ENCODE results near the gene LRRN1.

The LRRN1 gene

GRCh38 chr3:3800080-3800455, 837 bp downstream of the LRRN1 start:
- TF ChIP-seq CTCF (IDR thresholded peaks at IDR 0.05; ENCODE audit: low read depth, low read length), result no peak
- TF ChIP-seq EZH2phosphoT487 (IDR thresholded peaks at IDR 0.05; ENCODE audit: low read depth), result no peak
- Histone ChIP-seq H3K4me3 (ENCODE audit: low read length) (no peak overlapping the region), H3K9ac (ENCODE audit: low read length) (no peak overlapping the region), H3K4me2 (ENCODE audit: low read length) (no peak overlapping the region), H3K27ac (ENCODE audit: low read length) (no peak overlapping the region), H3K36me3 (replicated peaks; ENCODE audit: low read depth, low read length) (no peaks in the 10 kb centered on the region), H3K79me2 (ENCODE audit: low read length) (no peaks in the 10 kb centered on the region), H3K4me1 (ENCODE audit: low read length) (no peaks in the 10 kb centered on the region), H2AFZ (ENCODE audit: low read depth, low read length) (no peak overlapping the region), H3K9me3 (ENCODE audit: insufficient read depth, low read length) (no peaks in the 10 kb centered on the region), H3K27me3 (ENCODE audit: low read depth, low read length) (no peaks in the 10 kb centered on the region), H4K20me1 (ENCODE audit: insufficient read depth, low read length) (no peaks in the 10 kb centered on the region)

- Histone ChIP-seq H3K4me2 (ENCODE audit: low read length) (no peak overlapping the region), H3K4me3 (ENCODE audit: low read length) (no peak overlapping the region), H3K9me3 (ENCODE audit: insufficient read depth, low read length) (no peaks in the 10 kb centered on the region), H4K20me1 (ENCODE audit: insufficient read depth, low read length) (no peaks in the 10 kb centered on the region), H3K9ac (ENCODE audit: low read length) (no peak overlapping the region), H3K79me2 (ENCODE audit: low read length) (no peaks in the 10 kb centered on the region), H3K27ac (ENCODE audit: low read length) (no peak overlapping the region), H3K4me1 (ENCODE audit: low read length) (no peaks in the 10 kb centered on the region), H2AFZ (ENCODE audit: low read depth, low read length) (no peak overlapping the region), H3K27me3 (ENCODE audit: low read depth, low read length) (no peaks in the 10 kb centered on the region), H3K36me3 (replicated peaks; ENCODE audit: low read depth, low read length) (no peaks in the 10 kb centered on the region)
- TF ChIP-seq CTCF (IDR thresholded peaks at IDR 0.05; ENCODE audit: low read depth, low read length) (no peak), EZH2phosphoT487 (IDR thresholded peaks at IDR 0.05; ENCODE audit: low read depth) (no peak)
Measured at GRCh38 chr3:3800685-3801493, 1.7 kb downstream of the LRRN1 start.

GRCh38 chr3:3801494-3801841, 2.2 kb downstream of the LRRN1 start:
- TF ChIP-seq CTCF (IDR thresholded peaks at IDR 0.05; ENCODE audit: low read depth, low read length), result no peak
- no peak for TF ChIP-seq EZH2phosphoT487 (IDR thresholded peaks at IDR 0.05; ENCODE audit: low read depth)
- Histone ChIP-seq H3K9ac (ENCODE audit: low read length) (no peak overlapping the region), H4K20me1 (ENCODE audit: insufficient read depth, low read length) (no peaks in the 10 kb centered on the region), H3K79me2 (ENCODE audit: low read length) (no peaks in the 10 kb centered on the region), H3K36me3 (replicated peaks; ENCODE audit: low read depth, low read length) (no peaks in the 10 kb centered on the region), H3K4me1 (ENCODE audit: low read length) (no peaks in the 10 kb centered on the region), H3K4me3 (ENCODE audit: low read length) (no peak overlapping the region), H3K27me3 (ENCODE audit: low read depth, low read length) (no peaks in the 10 kb centered on the region), H3K4me2 (ENCODE audit: low read length) (no peak overlapping the region), H3K27ac (ENCODE audit: low read length) (no peak overlapping the region), H2AFZ (ENCODE audit: low read depth, low read length) (no peak overlapping the region), H3K9me3 (ENCODE audit: insufficient read depth, low read length) (no peaks in the 10 kb centered on the region)

- no peak for TF ChIP-seq EZH2phosphoT487 (IDR thresholded peaks at IDR 0.05; ENCODE audit: low read depth)
- TF ChIP-seq CTCF (IDR thresholded peaks at IDR 0.05; ENCODE audit: low read depth, low read length), result no peak
- Histone ChIP-seq H3K79me2 (ENCODE audit: low read length) (no peaks in the 10 kb centered on the region), H3K9me3 (ENCODE audit: insufficient read depth, low read length) (no peaks in the 10 kb centered on the region), H4K20me1 (ENCODE audit: insufficient read depth, low read length) (no peaks in the 10 kb centered on the region), H3K4me3 (ENCODE audit: low read length) (no peak overlapping the region), H3K36me3 (replicated peaks; ENCODE audit: low read depth, low read length) (no peaks in the 10 kb centered on the region), H3K9ac (ENCODE audit: low read length) (no peak overlapping the region), H3K4me1 (ENCODE audit: low read length) (no peaks in the 10 kb centered on the region), H3K27ac (ENCODE audit: low read length) (no peak overlapping the region), H3K4me2 (ENCODE audit: low read length) (no peak overlapping the region), H2AFZ (ENCODE audit: low read depth, low read length) (no peak overlapping the region), H3K27me3 (ENCODE audit: low read depth, low read length) (no peaks in the 10 kb centered on the region)
Measured at GRCh38 chr3:3802046-3802445, 2.8 kb downstream of the LRRN1 start.
